Measurements from ENCODE around the gene INPP4B. TPM values are rescaled to one million over a fixed set of nuclear protein-coding genes. Genes with fewer than 3 reads are reported as not detected.
A peak's percentile ranks its signal among the peaks of the same experiment; 100 is the strongest.

Gene INPP4B
- total RNA-seq, 1 experiment from 2014 or later = 53.7 TPM

- Histone ChIP-seq H3K9me3 (ENCODE audit: insufficient read depth, low read depth) (peaks cover 4% of the 10 kb centered on the region; the same call in 1 of the 2 replicates), H3K27me3 (ENCODE audit: insufficient read depth, low read depth) (no peaks in the 10 kb centered on the region), H3K4me1 (replicated peaks; ENCODE audit: insufficient read depth) (peaks cover 15% of the 10 kb centered on the region), H3K79me2 (ENCODE audit: low read depth) (no peaks in the 10 kb centered on the region; the same call in 1 of the 2 replicates), H3F3A (ENCODE audit: insufficient read depth, low read depth) (no peaks in the 10 kb centered on the region), H3K9me2 (ENCODE audit: insufficient read depth) (no peaks in the 10 kb centered on the region), H4K20me1 (ENCODE audit: insufficient read depth) (no peaks in the 10 kb centered on the region), H3K36me3 (ENCODE audit: low read depth) (no peaks in the 10 kb centered on the region), H2AFZ (no peak overlapping the region), H3K4me2 (peak overlapping the region; percentile 37; the same call in 1 of the 2 replicates), H3K27ac (peak overlapping the region; percentile 50), H3K4me3 (peak overlapping the region; percentile 10; the same call in 1 of the 2 replicates)
- BruUV-seq (replicated peaks) = no TSS peak
- CTCF ChIA-PET = interaction anchor here (0.5 to 1.5 kb wide), 3 partner anchors 98 to 949 kb away, joined by 3 to 4 read pairs (median 3); no protein-coding TSS in a partner anchor
- TF ChIP-seq CTCF (conservative IDR thresholded peaks at IDR 0.05) = no peak
- TF ChIP-seq EZH2 (IDR thresholded peaks at IDR 0.05; ENCODE audit: low read depth) = no peak
- intact Hi-C loops (cut with micrococcal nuclease; ENCODE audit: unreplicated experiment) = loop anchor here (5.0 kb wide), 1 partner anchor 96 kb away; no protein-coding TSS in a partner anchor
- POLR2A ChIA-PET (ENCODE audit: unreplicated experiment) = interaction anchor here (0.8 kb wide), 1 partner anchor 216 kb away, joined by 15 read pairs; no protein-coding TSS in a partner anchor
- no peak for DNase-seq
These were observed 28.1 kb downstream of the INPP4B start for GRCh38 chr4:142818031-142818430.

- POLR2A ChIA-PET (ENCODE audit: unreplicated experiment) = interaction anchor here (0.6 kb wide), 1 partner anchor 98 kb away, joined by 5 read pairs; no protein-coding TSS in a partner anchor
- no peaks in the 10 kb centered on the region for H4K20me1 ChIP-seq (ENCODE audit: insufficient read depth)
- BruUV-seq (replicated peaks) = no TSS peak
- no peaks in the 10 kb centered on the region for H3F3A ChIP-seq (ENCODE audit: insufficient read depth, low read depth)
- H2AFZ ChIP-seq = peak overlapping the region; percentile 49; the same call in 1 of the 2 replicates
- CTCF ChIA-PET = interaction anchor here (0.5 to 1.5 kb wide), 3 partner anchors 97 to 741 kb away, joined by 3 to 4 read pairs (median 4); no protein-coding TSS in a partner anchor
- H3K9me2 ChIP-seq (ENCODE audit: insufficient read depth) = no peaks in the 10 kb centered on the region
- DNase-seq = peak; percentile 59 to 80
- H3K27me3 ChIP-seq (ENCODE audit: insufficient read depth, low read depth) = no peaks in the 10 kb centered on the region
- no peaks in the 10 kb centered on the region for H3K36me3 ChIP-seq (ENCODE audit: low read depth)
- peak overlapping the region; percentile 10; the same call in 1 of the 2 replicates for H3K4me3 ChIP-seq
- no peaks in the 10 kb centered on the region; the same call in 1 of the 2 replicates for H3K79me2 ChIP-seq (ENCODE audit: low read depth)
- peaks cover 15% of the 10 kb centered on the region for H3K4me1 ChIP-seq (replicated peaks; ENCODE audit: insufficient read depth)
- H3K9me3 ChIP-seq (ENCODE audit: insufficient read depth, low read depth) = peaks cover 4% of the 10 kb centered on the region; the same call in 1 of the 2 replicates
- H3K27ac ChIP-seq = peak overlapping the region; percentile 50
- TF ChIP-seq CTCF (conservative IDR thresholded peaks at IDR 0.05) = no peak
- no peak for TF ChIP-seq EZH2 (IDR thresholded peaks at IDR 0.05; ENCODE audit: low read depth)
- H3K4me2 ChIP-seq = peak overlapping the region; percentile 37; the same call in 1 of the 2 replicates
- intact Hi-C loops (cut with micrococcal nuclease; ENCODE audit: unreplicated experiment) = loop anchor here (1.0 to 5.0 kb wide), 3 partner anchors 95 to 343 kb away; no protein-coding TSS in a partner anchor
These were observed 28.7 kb downstream of the INPP4B start for GRCh38 chr4:142817442-142817841.

GRCh38 chr4:142815834-142816233 is 30.3 kb downstream of the INPP4B start:
- DNase-seq = peak in 1 of 2 experiments; percentile 34
- no TSS peak for BruUV-seq (replicated peaks)
- no peaks in the 10 kb centered on the region for H3K36me3 ChIP-seq (ENCODE audit: low read depth)
- no peaks in the 10 kb centered on the region for H3F3A ChIP-seq (ENCODE audit: insufficient read depth, low read depth)
- intact Hi-C loops (cut with micrococcal nuclease; ENCODE audit: unreplicated experiment) = loop anchor here (2.0 to 5.0 kb wide), 2 partner anchors 94 to 341 kb away; no protein-coding TSS in a partner anchor
- no peaks in the 10 kb centered on the region; the same call in 1 of the 2 replicates for H3K79me2 ChIP-seq (ENCODE audit: low read depth)
- peaks cover 4% of the 10 kb centered on the region; the same call in 1 of the 2 replicates for H3K9me3 ChIP-seq (ENCODE audit: insufficient read depth, low read depth)
- H3K27me3 ChIP-seq (ENCODE audit: insufficient read depth, low read depth) = no peaks in the 10 kb centered on the region
- POLR2A ChIA-PET (ENCODE audit: unreplicated experiment) = interaction anchor here (0.6 kb wide), 1 partner anchor 18 kb away, joined by 3 read pairs; no protein-coding TSS in a partner anchor
- TF ChIP-seq EZH2 (IDR thresholded peaks at IDR 0.05; ENCODE audit: low read depth) (no peak), CTCF (conservative IDR thresholded peaks at IDR 0.05) (no peak)
- no peak overlapping the region for H3K4me2 ChIP-seq
- H2AFZ ChIP-seq = no peak overlapping the region
- H3K27ac ChIP-seq = no peak overlapping the region
- CTCF ChIA-PET = no interaction called here
- no peaks in the 10 kb centered on the region for H3K9me2 ChIP-seq (ENCODE audit: insufficient read depth)
- no peaks in the 10 kb centered on the region for H4K20me1 ChIP-seq (ENCODE audit: insufficient read depth)
- H3K4me3 ChIP-seq = no peak overlapping the region
- H3K4me1 ChIP-seq (replicated peaks; ENCODE audit: insufficient read depth) = peaks cover 15% of the 10 kb centered on the region
